Astrocyte (in vitro differentiated cells and primary cell): ENCODE data around the gene SLC10A1. TPM values are rescaled to one million over a fixed set of nuclear protein-coding genes. Genes with fewer than 3 reads are reported as not detected.

ENCODE experiments used
- DNase-seq: peaks from one replicate; pipeline ENCODE4 v3.0.0-alpha.2; 2010; ENCODE audit warnings: low read depth
- FAIRE-seq: peaks from 2 replicates; lab custom pipeline; 2011; peaks lifted over from hg19 to GRCh38; lab: Jason Lieb, UNC
- H2AFZ ChIP-seq: 2 replicates; pipeline ENCODE4 v1.6.0; 2012; ENCODE audit warnings: low read depth, low read length, inconsistent platforms
- H3K27ac ChIP-seq: 2 replicates; pipeline ENCODE4 v1.5.1; 2011; ENCODE audit warnings: low read depth, low read length, inconsistent platforms
- H3K27me3 ChIP-seq: 2 replicates; pipeline ENCODE4 v1.6.0; 2011; ENCODE audit warnings: low read length, inconsistent platforms; ENCODE audit not compliant: insufficient read depth
- H3K36me3 ChIP-seq: 2 replicates; pipeline ENCODE4 v1.5.1; 2011; ENCODE audit warnings: low read length, inconsistent platforms; ENCODE audit not compliant: insufficient read depth
- H3K4me1 ChIP-seq: 2 replicates; pipeline ENCODE4 v1.5.1; 2011; ENCODE audit warnings: low read length, inconsistent platforms; ENCODE audit not compliant: insufficient read depth
- H3K4me2 ChIP-seq: 2 replicates; pipeline ENCODE4 v1.6.0; 2012; ENCODE audit warnings: low read length, inconsistent platforms
- H3K4me3 ChIP-seq: 2 replicates; pipeline ENCODE4 v1.5.1; 2011; ENCODE audit warnings: low read depth, mild to moderate bottlenecking, low read length, inconsistent platforms; ENCODE audit not compliant: insufficient read depth
- H3K79me2 ChIP-seq: 2 replicates; pipeline ENCODE4 v1.6.0; 2012; ENCODE audit warnings: mild to moderate bottlenecking, low read length, inconsistent platforms; ENCODE audit not compliant: insufficient read depth
- H3K9ac ChIP-seq: 2 replicates; pipeline ENCODE4 v1.6.0; 2012; ENCODE audit warnings: mild to moderate bottlenecking, low read length, inconsistent platforms
- H3K9me3 ChIP-seq: 2 replicates; pipeline ENCODE4 v1.5.1; 2012; ENCODE audit warnings: low read depth, mild to moderate bottlenecking, low read length, inconsistent platforms; ENCODE audit not compliant: insufficient read depth
- H4K20me1 ChIP-seq: 2 replicates; pipeline ENCODE4 v1.6.0; 2012; ENCODE audit warnings: low read length, inconsistent platforms; ENCODE audit not compliant: insufficient read depth
- H3K27ac Mint-ChIP-seq: one replicate; pipeline ENCODE4 v1.8.0; 2021; ENCODE audit warnings: mild to moderate bottlenecking, mixed read lengths; ENCODE audit not compliant: unreplicated experiment
- H3K27me3 Mint-ChIP-seq: one replicate; pipeline ENCODE4 v1.8.0; 2021; ENCODE audit warnings: low read depth, mixed read lengths; ENCODE audit not compliant: unreplicated experiment
- H3K36me3 Mint-ChIP-seq: one replicate; pipeline ENCODE4 v1.8.0; 2021; ENCODE audit warnings: low read depth, mixed read lengths; ENCODE audit not compliant: unreplicated experiment
- H3K4me1 Mint-ChIP-seq: one replicate; pipeline ENCODE4 v1.8.0; 2021; ENCODE audit warnings: low read depth, mixed read lengths; ENCODE audit not compliant: unreplicated experiment
- H3K4me3 Mint-ChIP-seq: one replicate; pipeline ENCODE4 v1.8.0; 2021; ENCODE audit warnings: mild to moderate bottlenecking, moderate library complexity, mixed read lengths; ENCODE audit not compliant: unreplicated experiment
- H3K9me3 Mint-ChIP-seq: one replicate; pipeline ENCODE4 v1.8.0; 2021; ENCODE audit warnings: mild to moderate bottlenecking, mixed read lengths; ENCODE audit not compliant: unreplicated experiment
- CTCF ChIP-seq: IDR thresholded peaks from 2 replicates; pipeline ENCODE4 v1.5.1; 2011; ENCODE audit warnings: low read depth, mild to moderate bottlenecking, inconsistent platforms, low read length, moderate library complexity; ENCODE audit not compliant: insufficient read depth
- EZH2 ChIP-seq: IDR thresholded peaks from 2 replicates; pipeline ENCODE4 v1.6.1; 2012; ENCODE audit warnings: mild to moderate bottlenecking, low read length, inconsistent platforms; ENCODE audit not compliant: insufficient read depth
- total RNA-seq: library from RNA; stranded (reverse); gene quantifications from 2 replicates; pipeline ENCODE4 v1.2.1, GENCODE V29; 2021

The SLC10A1 gene
- total RNA-seq, 1 donor from 2014 or later: not detected

DNA sequence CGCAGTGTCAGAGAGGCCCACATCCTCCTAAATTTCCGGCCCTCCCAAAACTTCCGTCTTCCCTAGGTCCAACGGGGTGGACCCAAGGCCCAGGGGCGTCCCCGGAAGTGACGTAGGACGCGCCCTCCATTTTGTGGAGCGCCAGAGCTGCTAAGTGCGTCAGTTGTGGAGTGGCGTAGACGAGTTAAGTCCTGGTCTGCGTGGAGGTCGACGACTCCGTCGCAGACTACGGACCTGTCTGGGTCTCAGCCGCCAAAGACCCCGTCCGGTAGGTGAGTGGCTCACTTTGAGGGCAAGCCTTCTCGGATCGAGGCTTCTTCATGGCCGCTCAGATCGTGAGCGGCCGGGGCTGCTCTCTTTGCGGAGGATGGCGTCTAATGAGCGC is 30.1 kb downstream of the SLC10A1 start, which contains the start of gene SRSF5:
Gene SRSF5, plus strand, starts transcription at position 159 of the 385 bp plus-strand sequence. CDS start 1,015 bp downstream, outside the sequence.
- H3K9ac ChIP-seq: peak within 1 kb of the TSS; percentile 100
- Mint-ChIP-seq H3K27ac (peak within 1 kb of the TSS; percentile 100), H3K4me1 (peaks cover 23% of the 10 kb centered on the region), H3K36me3 (peaks cover 24% of the 10 kb centered on the region), H3K9me3 (no peaks in the 10 kb centered on the region), H3K27me3 (no peaks in the 10 kb centered on the region), H3K4me3 (peak within 1 kb of the TSS; percentile 100)
- peaks cover 44% of the 10 kb centered on the region for H3K79me2 ChIP-seq
- H3K36me3 ChIP-seq: peaks cover 40% of the 10 kb centered on the region
- H3K27me3 ChIP-seq: no peaks in the 10 kb centered on the region
- H3K27ac ChIP-seq: peak within 1 kb of the TSS; percentile 100
- TF ChIP-seq CTCF (no peak), EZH2 (no peak)
- DNase-seq (peak; percentile 94), FAIRE-seq (no peak)
- H3K4me1 ChIP-seq: peaks cover 19% of the 10 kb centered on the region
- H3K9me3 ChIP-seq: no peaks in the 10 kb centered on the region
- peak within 1 kb of the TSS; percentile 93 for H3K4me2 ChIP-seq
- peak within 1 kb of the TSS; percentile 100 for H3K4me3 ChIP-seq
- H2AFZ ChIP-seq: peak within 1 kb of the TSS; percentile 83
- H4K20me1 ChIP-seq: peaks cover 41% of the 10 kb centered on the region

DNA sequence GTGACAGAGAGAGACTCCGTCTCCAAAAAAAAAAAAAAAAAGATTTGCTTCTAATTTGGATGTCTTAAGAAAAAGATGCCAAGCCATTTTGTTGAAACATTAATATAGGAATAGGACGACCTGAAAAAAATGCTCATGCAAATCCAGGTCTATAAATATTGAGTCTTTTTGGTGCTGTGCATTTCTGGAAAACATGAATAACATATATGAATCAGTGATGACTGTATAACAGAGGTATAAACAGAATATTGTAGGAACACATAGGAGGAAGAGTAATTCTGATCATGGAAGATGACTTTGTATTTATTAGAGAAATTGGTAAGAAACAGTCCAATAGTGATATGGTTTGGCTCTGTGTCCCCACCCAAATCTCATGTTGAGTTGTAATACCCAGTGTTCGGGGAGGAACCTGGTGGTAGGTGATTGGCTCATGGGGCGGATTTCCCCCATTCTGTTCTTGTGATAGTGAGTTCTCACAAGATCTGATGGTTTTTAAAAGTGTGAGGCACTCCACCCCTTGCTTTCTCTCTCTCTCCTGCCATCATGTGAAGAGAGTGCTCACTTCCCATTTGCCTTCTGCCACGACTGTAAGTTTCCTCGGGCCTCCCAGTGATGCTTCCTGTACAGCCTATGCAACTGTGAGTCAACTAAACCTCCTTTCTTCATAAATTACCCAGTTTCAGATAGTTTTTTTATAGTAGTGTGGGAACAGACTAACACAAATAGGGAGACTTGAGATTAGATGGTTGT is 33.1 kb downstream of the SLC10A1 start:
- peaks cover 13% of the 10 kb centered on the region for H3K4me1 Mint-ChIP-seq
- peaks cover 10% of the 10 kb centered on the region for H3K36me3 Mint-ChIP-seq
- no peaks in the 10 kb centered on the region for H3K9me3 ChIP-seq
- no peaks in the 10 kb centered on the region for H3K27me3 Mint-ChIP-seq
- DNase-seq (no peak), FAIRE-seq (no peak)
- H3K36me3 ChIP-seq: peaks cover 11% of the 10 kb centered on the region
- H4K20me1 ChIP-seq: peaks cover 13% of the 10 kb centered on the region
- H3K27ac Mint-ChIP-seq: no peak overlapping the region
- no peak overlapping the region for H3K27ac ChIP-seq
- H3K4me3 Mint-ChIP-seq: no peak overlapping the region
- peaks cover 5% of the 10 kb centered on the region for H3K9me3 Mint-ChIP-seq
- no peak overlapping the region for H3K9ac ChIP-seq
- TF ChIP-seq EZH2 (no peak), CTCF (no peak)
- H3K4me1 ChIP-seq: peaks cover 15% of the 10 kb centered on the region
- no peak overlapping the region for H3K4me2 ChIP-seq
- H3K79me2 ChIP-seq: peaks cover 20% of the 10 kb centered on the region
- no peak overlapping the region for H3K4me3 ChIP-seq
- no peak overlapping the region for H2AFZ ChIP-seq
- no peaks in the 10 kb centered on the region for H3K27me3 ChIP-seq

- peaks cover 4% of the 10 kb centered on the region for H3K4me1 ChIP-seq
- no peaks in the 10 kb centered on the region for H3K36me3 ChIP-seq
- peaks cover under 1% of the 10 kb centered on the region for H3K4me1 Mint-ChIP-seq
- H3K27ac ChIP-seq: no peak overlapping the region
- H3K9me3 Mint-ChIP-seq: peaks cover 5% of the 10 kb centered on the region
- no peaks in the 10 kb centered on the region for H3K79me2 ChIP-seq
- H2AFZ ChIP-seq: no peak overlapping the region
- H3K4me3 ChIP-seq: no peak overlapping the region
- no peaks in the 10 kb centered on the region for H3K27me3 Mint-ChIP-seq
- H3K27me3 ChIP-seq: no peaks in the 10 kb centered on the region
- H3K4me3 Mint-ChIP-seq: no peak overlapping the region
- no peaks in the 10 kb centered on the region for H4K20me1 ChIP-seq
- no peaks in the 10 kb centered on the region for H3K9me3 ChIP-seq
- FAIRE-seq (no peak), DNase-seq (no peak)
- H3K27ac Mint-ChIP-seq: no peak overlapping the region
- no peak for TF ChIP-seq EZH2
- no peak for TF ChIP-seq CTCF
- peak overlapping the region; percentile 26 for H3K4me2 ChIP-seq
- no peaks in the 10 kb centered on the region for H3K36me3 Mint-ChIP-seq
- no peak overlapping the region for H3K9ac ChIP-seq
These were observed 36.2 kb downstream of the SLC10A1 start for GRCh38 chr14:69760810-69761209.
